ENCODE data around the gene ACTC1. TPM values are rescaled to one million over a fixed set of nuclear protein-coding genes. Genes with fewer than 3 reads are reported as not detected.

Gene ACTC1
- total and polyA plus RNA-seq, 9 donors: 0.59 to 22.6 (median 1.3) TPM; not detected in 2

DNA sequence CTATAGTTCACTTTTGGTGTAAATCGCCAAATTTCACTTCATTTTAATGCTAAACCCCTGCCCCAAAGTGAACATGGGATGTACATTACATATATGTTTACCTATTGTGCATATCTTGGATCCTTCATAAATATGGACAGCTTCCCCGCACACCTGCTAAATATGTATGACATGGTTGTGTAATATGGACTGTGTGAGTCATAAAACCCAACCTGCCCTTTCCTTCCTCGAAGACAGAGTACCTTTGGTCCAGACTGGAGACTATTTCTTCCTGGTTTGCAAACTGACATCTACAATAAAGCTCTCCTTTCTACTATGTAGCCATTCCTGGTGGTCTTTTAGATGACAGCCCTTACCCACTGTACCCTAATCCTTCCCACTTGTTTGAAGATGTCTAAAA lies 12.4 kb downstream of the ACTC1 start:
- intact Hi-C loops (cut with DNase I): no loop called here
- TF ChIP-seq EP300 (IDR thresholded peaks at IDR 0.05) (no peak), POLR2A (IDR thresholded peaks at IDR 0.05) (no peak)
- TF ChIP-seq, protein P1, sequence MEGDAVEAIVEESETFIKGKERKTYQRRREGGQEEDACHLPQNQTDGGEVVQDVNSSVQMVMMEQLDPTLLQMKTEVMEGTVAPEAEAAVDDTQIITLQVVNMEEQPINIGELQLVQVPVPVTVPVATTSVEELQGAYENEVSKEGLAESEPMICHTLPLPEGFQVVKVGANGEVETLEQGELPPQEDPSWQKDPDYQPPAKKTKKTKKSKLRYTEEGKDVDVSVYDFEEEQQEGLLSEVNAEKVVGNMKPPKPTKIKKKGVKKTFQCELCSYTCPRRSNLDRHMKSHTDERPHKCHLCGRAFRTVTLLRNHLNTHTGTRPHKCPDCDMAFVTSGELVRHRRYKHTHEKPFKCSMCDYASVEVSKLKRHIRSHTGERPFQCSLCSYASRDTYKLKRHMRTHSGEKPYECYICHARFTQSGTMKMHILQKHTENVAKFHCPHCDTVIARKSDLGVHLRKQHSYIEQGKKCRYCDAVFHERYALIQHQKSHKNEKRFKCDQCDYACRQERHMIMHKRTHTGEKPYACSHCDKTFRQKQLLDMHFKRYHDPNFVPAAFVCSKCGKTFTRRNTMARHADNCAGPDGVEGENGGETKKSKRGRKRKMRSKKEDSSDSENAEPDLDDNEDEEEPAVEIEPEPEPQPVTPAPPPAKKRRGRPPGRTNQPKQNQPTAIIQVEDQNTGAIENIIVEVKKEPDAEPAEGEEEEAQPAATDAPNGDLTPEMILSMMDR (IDR thresholded peaks at IDR 0.05): no peak
- Histone ChIP-seq H3K9me3 (no peaks in the 10 kb centered on the region), H3K27me3 (no peaks in the 10 kb centered on the region), H3K27ac (no peak overlapping the region), H3K4me3 (no peak overlapping the region), H3K4me1 (ENCODE audit: insufficient read depth) (no peaks in the 10 kb centered on the region), H3K36me3 (no peaks in the 10 kb centered on the region)
- WGBS, 3 donors: 77 to 81% (median 80%) methylated on average over 3 of the region's 3 CpGs
- no peak for DNase-seq

DNA sequence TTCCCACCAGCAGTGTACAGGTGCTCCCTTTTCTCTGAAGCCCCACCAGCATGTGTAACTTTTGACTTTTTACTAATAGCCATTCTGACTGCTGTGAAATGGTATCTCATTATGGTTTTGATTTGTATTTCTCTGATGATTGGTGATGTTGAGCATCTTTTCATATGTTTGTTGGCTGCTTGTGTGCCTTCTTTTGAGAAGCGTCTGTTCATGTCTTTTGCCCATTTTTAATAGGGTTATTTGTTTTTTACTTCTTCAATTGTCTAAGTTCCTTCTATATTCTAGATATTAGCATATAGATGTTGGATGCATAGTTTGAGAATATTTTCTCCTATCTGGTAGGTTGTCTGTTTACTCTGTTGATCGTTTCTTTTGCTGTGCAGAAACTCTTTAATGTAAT lies 14.6 kb downstream of the ACTC1 start:
- no peak for DNase-seq
- intact Hi-C loops (cut with DNase I): no loop called here
- TF ChIP-seq EP300 (IDR thresholded peaks at IDR 0.05) (no peak), POLR2A (IDR thresholded peaks at IDR 0.05) (no peak)
- TF ChIP-seq, protein P1 (IDR thresholded peaks at IDR 0.05): no peak
- WGBS, 3 donors: 63 to 82% (median 73%) methylated on average over 2 of the region's 2 CpGs
- Histone ChIP-seq H3K9me3 (no peaks in the 10 kb centered on the region), H3K36me3 (no peaks in the 10 kb centered on the region), H3K27me3 (no peaks in the 10 kb centered on the region), H3K4me1 (ENCODE audit: insufficient read depth) (no peaks in the 10 kb centered on the region), H3K4me3 (no peak overlapping the region), H3K27ac (no peak overlapping the region)

DNA sequence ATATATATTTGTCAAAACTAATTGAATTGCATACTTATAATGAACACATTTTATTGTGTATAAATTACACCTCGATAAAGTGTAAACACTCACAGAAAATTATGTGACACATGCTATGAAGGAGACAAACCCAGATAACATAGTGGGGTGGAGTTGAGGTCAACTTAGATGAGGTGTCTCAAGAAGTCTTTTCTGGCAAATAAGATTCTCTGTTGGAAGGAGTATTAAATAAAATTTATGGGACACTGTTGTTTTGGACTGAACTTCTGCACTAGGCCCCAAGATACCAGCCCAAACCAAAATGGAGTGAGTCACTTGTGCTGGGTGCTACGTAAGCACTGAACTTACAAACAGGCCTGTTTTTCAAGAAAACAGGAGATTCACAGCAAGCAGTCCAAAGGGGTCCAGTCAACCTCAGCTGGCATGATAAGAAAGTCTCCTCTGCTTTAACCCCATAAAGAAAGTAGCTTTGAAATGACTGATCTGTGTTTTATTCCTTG lies 18.7 kb downstream of the ACTC1 start:
- WGBS, 3 donors: 52 to 61% (median 57%) methylated on average over 2 of the region's 2 CpGs
- DNase-seq: no peak

DNA sequence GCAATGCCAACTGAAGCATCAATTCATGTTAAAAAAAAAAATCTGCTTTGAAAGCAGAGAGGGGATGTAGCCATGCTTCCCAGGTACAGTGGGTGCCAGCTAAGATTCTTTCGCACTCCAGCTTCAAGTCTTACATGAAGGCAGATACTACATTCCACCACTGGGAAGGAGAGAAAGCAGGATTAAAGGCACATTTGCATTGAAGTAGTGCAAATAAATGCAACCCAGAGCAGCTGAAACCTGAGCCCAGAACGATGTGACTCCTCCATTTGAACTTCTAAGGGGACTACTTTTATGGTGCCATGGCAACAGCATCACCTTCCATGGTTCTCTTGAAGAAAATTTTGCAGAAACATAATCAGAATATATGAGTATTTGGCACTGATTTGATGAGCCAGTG lies 21.4 kb downstream of the ACTC1 start:
- DNase-seq: no peak
- Histone ChIP-seq H3K4me3 (no peak overlapping the region), H3K9me3 (no peaks in the 10 kb centered on the region), H3K27me3 (no peaks in the 10 kb centered on the region), H3K4me1 (ENCODE audit: insufficient read depth) (no peaks in the 10 kb centered on the region), H3K36me3 (no peaks in the 10 kb centered on the region), H3K27ac (no peak overlapping the region)
- TF ChIP-seq, protein P1 (IDR thresholded peaks at IDR 0.05): no peak
- TF ChIP-seq POLR2A (IDR thresholded peaks at IDR 0.05): no peak
- no peak for TF ChIP-seq EP300 (IDR thresholded peaks at IDR 0.05)
- 36 to 40% (median 38%) methylated on average over 2 of the region's 2 CpGs for WGBS, 3 donors
- intact Hi-C loops (cut with DNase I): no loop called here

More for the DNA sequence above, 18.7 kb downstream of the ACTC1 start:
- Histone ChIP-seq H3K27me3 (no peaks in the 10 kb centered on the region), H3K27ac (no peak overlapping the region), H3K4me3 (no peak overlapping the region), H3K9me3 (no peaks in the 10 kb centered on the region), H3K36me3 (no peaks in the 10 kb centered on the region), H3K4me1 (ENCODE audit: insufficient read depth) (no peaks in the 10 kb centered on the region)
- intact Hi-C loops (cut with DNase I): no loop called here
- TF ChIP-seq EP300 (IDR thresholded peaks at IDR 0.05) (no peak), POLR2A (IDR thresholded peaks at IDR 0.05) (no peak)
- TF ChIP-seq, protein P1 (IDR thresholded peaks at IDR 0.05): no peak

Measured in ovary (tissue), 9 donors.